ENCODE data around the gene MTHFD2L. TPM values are rescaled to one million over a fixed set of nuclear protein-coding genes. Genes with fewer than 3 reads are reported as not detected.

MTHFD2L gene
- total and polyA plus RNA-seq, 9 of the 15 experiments (the other 6 are each of a cell fraction or from before 2014, with no cell fraction given): 10.0 to 39.0 (median 26.0) TPM

DNA sequence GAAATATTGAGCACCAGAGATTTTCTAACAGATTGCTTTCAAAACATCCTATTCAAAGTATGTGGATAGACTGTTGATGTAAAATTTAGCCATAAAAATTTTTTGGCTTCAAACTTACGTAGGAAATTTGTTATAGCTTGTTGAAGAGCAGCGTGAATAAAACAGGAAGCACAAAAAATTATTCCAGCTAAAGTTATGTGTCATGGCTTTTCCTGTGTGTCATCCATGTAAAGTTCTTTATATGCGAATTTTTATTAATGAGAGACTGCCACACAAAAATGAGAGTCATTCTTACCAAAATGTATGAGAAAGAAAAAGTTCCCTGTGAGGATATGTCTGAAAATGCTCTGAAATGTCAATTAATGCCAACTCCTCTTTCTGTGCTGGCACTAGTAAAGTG lies 169.8 kb downstream of the MTHFD2L start:
- Histone ChIP-seq H3K27ac (ENCODE audit: extremely low read depth, low read depth, low read length) (peak overlapping the region; percentile 83), H3K9ac (ENCODE audit: insufficient read depth in 1 of 2, low read depth in 2 of 2, low read length in 2 of 2) (peak overlapping the region in 1 of 2 experiments; percentile 70; a peak in 2 of 4 replicates), H3K36me3 (ENCODE audit: control insufficient read depth, insufficient read depth, low read length) (peaks cover 6% of the 10 kb centered on the region; the same call in 2 of the 3 replicates), H3K9me3 (replicated peaks; ENCODE audit: control insufficient read depth, insufficient read depth, low read depth, low read length) (no peaks in the 10 kb centered on the region), H3K4me3 (peak overlapping the region; percentile 36), H4K20me1 (replicated peaks; ENCODE audit: control insufficient read depth, insufficient read depth, low read length) (no peaks in the 10 kb centered on the region), H2AFZ (ENCODE audit: low read depth, low read length) (peak overlapping the region; percentile 22; the same call in 1 of the 2 replicates), H3K4me2 (ENCODE audit: insufficient read depth, low read length) (peak overlapping the region; percentile 65), H3K79me2 (ENCODE audit: control insufficient read depth, insufficient read depth, low read length) (peaks cover 78% of the 10 kb centered on the region), H3K9me1 (ENCODE audit: control insufficient read depth, insufficient read depth, low read length) (no peaks in the 10 kb centered on the region), H3K4me1 (replicated peaks in 1 of 2; ENCODE audit: control insufficient read depth in 2 of 2, insufficient read depth in 2 of 2, low read length in 2 of 2) (peaks cover 0 to 36% of the 10 kb centered on the region in 2 experiments; a peak in 3 of 5 replicates), H3K27me3 (ENCODE audit: control insufficient read depth in 2 of 2, insufficient read depth in 2 of 2, low read length in 2 of 2) (no peaks in the 10 kb centered on the region)
- ATAC-seq (no peak), DNase-seq (ENCODE audit: extremely low read depth in 1 of 4, low spot score in 3 of 4) (no peak), FAIRE-seq (no peak)
- in situ Hi-C loops (cut with MboI) (no loop called here), intact Hi-C loops (cut with micrococcal nuclease) (loop anchor here (5.0 kb wide), 1 partner anchor 120 kb away; the partner anchor contains the start of gene AREG)
- WGBS (ENCODE audit: insufficient coverage, low coverage, missing lambda C conversion rate): 6% methylated on average over 3 of the region's 3 CpGs
- no TSS peak for BruUV-seq (replicated peaks)
- ChIA-PET CTCF (ENCODE audit: low intra/inter-chr PET ratio) (no interaction called here), POLR2A (no interaction called here)
- TF ChIP-seq MYBL2 (IDR thresholded peaks at IDR 0.05; ENCODE audit: low read depth): no peak
- TF ChIP-seq MYBL2 (CRISPR knock-in tag; IDR thresholded peaks at IDR 0.05; ENCODE audit: borderline replicate concordance): no peak
- no peak for TF ChIP-seq MBD2 (IDR thresholded peaks at IDR 0.05; ENCODE audit: borderline replicate concordance, low read depth)

DNA sequence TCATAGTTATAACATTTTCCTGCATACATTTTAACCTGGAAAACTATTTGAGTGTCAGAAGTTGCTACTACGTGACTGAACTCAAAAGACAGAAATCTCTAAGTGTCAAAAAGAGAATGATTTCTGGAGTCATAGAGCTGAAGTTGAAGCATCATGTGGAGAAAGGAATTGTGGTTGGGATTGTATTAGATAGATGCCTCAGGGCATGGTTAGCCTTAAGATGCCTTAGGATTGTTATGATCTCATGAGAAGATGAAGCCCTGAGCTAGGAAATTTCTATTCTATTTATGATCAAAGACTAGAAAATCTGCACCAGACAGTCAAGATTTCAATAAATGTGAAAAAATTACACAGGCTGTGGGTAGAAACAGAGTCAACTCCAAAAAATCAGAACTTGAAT lies 170.6 kb downstream of the MTHFD2L start:
- Histone ChIP-seq H3K4me3 (peak overlapping the region; percentile 36), H3K9me1 (ENCODE audit: control insufficient read depth, insufficient read depth, low read length) (no peaks in the 10 kb centered on the region), H3K4me2 (ENCODE audit: insufficient read depth, low read length) (peak overlapping the region; percentile 65), H4K20me1 (replicated peaks; ENCODE audit: control insufficient read depth, insufficient read depth, low read length) (no peaks in the 10 kb centered on the region), H3K9ac (ENCODE audit: insufficient read depth in 1 of 2, low read depth in 2 of 2, low read length in 2 of 2) (peak overlapping the region in 1 of 2 experiments; percentile 70; a peak in 2 of 4 replicates), H2AFZ (ENCODE audit: low read depth, low read length) (peak overlapping the region; percentile 5; the same call in 1 of the 2 replicates), H3K36me3 (ENCODE audit: control insufficient read depth, insufficient read depth, low read length) (no peaks in the 10 kb centered on the region), H3K4me1 (replicated peaks in 1 of 2; ENCODE audit: control insufficient read depth in 2 of 2, insufficient read depth in 2 of 2, low read length in 2 of 2) (peaks cover 2 to 34% of the 10 kb centered on the region in 2 experiments; a peak in 3 of 5 replicates), H3K79me2 (ENCODE audit: control insufficient read depth, insufficient read depth, low read length) (peaks cover 70% of the 10 kb centered on the region), H3K27ac (ENCODE audit: extremely low read depth, low read depth, low read length) (peak overlapping the region; percentile 83; the same call in 2 of the 3 replicates), H3K27me3 (ENCODE audit: control insufficient read depth in 2 of 2, insufficient read depth in 2 of 2, low read length in 2 of 2) (no peaks in the 10 kb centered on the region), H3K9me3 (replicated peaks; ENCODE audit: control insufficient read depth, insufficient read depth, low read depth, low read length) (no peaks in the 10 kb centered on the region)
- DNase-seq (ENCODE audit: extremely low read depth in 1 of 4, low spot score in 3 of 4) (no peak), FAIRE-seq (no peak), ATAC-seq (peak; percentile 18)
- BruUV-seq (replicated peaks): no TSS peak
- ChIA-PET POLR2A (no interaction called here), CTCF (ENCODE audit: low intra/inter-chr PET ratio) (no interaction called here)
- in situ Hi-C loops (cut with MboI): no loop called here
- TF ChIP-seq, protein P1, sequence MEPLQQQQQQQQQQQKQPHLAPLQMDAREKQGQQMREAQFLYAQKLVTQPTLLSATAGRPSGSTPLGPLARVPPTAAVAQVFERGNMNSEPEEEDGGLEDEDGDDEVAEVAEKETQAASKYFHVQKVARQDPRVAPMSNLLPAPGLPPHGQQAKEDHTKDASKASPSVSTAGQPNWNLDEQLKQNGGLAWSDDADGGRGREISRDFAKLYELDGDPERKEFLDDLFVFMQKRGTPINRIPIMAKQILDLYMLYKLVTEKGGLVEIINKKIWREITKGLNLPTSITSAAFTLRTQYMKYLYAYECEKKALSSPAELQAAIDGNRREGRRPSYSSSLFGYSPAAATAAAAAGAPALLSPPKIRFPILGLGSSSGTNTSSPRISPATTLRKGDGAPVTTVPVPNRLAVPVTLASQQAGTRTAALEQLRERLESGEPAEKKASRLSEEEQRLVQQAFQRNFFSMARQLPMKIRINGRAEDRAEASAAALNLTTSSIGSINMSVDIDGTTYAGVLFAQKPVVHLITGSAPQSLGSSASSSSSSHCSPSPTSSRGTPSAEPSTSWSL (CRISPR knock-in tag; IDR thresholded peaks at IDR 0.05; ENCODE audit: borderline replicate concordance): no peak
- TF ChIP-seq ZNF77 (CRISPR knock-in tag; IDR thresholded peaks at IDR 0.05): no peak
- TF ChIP-seq MCM7 (IDR thresholded peaks at IDR 0.05): no peak
- no peak for TF ChIP-seq ELF4 (CRISPR knock-in tag; IDR thresholded peaks at IDR 0.05)
- TF ChIP-seq PURB (CRISPR knock-in tag; IDR thresholded peaks at IDR 0.05; ENCODE audit: low read depth): no peak
- no peak for TF ChIP-seq KLF16 (IDR thresholded peaks at IDR 0.05)
- intact Hi-C loops (cut with micrococcal nuclease): loop anchor here (5.0 kb wide), 1 partner anchor 119 kb away; the partner anchor contains the start of gene AREG
- WGBS (ENCODE audit: insufficient coverage, low coverage, missing lambda C conversion rate): 16% methylated on average over 1 of the region's 1 CpG

Data from K562 (cell line).